Hematopoietic multipotent progenitor cell treated with erythropoietin and hydrocortisone succinate and interleukin-3 and kit ligand, for 6 days (in vitro differentiated cells): Measurements from ENCODE around the gene CRAT.

ENCODE experiments used
- DNase-seq: peaks from one replicate; pipeline ENCODE4 v3.0.0-alpha.2; 2015

Gene CRAT

DNA sequence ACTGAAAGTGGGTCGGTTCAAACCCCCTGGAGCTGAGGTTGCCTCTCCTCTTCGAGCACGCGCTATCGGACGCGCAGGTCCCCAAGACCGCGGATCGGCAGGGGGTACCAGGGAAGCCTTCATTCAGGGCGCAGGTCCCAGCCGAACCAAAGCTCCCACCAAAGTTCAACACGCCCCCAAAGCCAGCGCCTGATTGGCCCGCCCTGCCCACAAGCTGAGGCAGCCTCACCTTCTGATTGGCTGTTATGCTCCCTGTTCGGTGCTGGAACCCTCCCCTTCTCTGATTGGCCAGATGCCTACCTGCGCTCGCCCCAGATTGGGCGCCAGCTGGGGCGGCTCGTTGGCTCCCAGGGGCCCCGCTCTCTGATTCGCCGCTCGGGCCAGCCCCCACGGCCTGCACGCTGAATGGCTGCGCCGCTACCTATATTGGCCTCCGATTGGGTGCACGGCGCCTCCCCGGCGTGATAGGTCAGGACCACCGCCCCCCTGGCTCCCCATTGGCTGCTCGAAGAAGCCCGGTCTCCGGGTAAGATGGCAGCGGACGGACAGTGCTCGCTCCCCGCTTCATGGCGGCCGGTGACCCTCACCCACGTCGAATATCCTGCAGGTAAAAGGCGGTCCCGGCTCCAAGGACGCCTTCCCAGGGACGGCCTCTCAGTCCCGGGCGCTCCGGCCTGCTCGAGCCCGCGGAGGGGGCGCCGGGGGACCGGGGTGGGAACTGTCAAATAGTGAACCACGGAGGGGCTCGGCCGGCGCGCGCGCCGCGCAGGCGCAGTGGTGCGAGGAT is 29.8 kb downstream of the CRAT start, which contains the start of gene DOLPP1:
TSS of gene DOLPP1 (plus strand) at position 511 of the 787 bp plus-strand sequence. CDS start at position 532, 21 bp downstream.
- peak; percentile 99 for DNase-seq

- peak; percentile 60 for DNase-seq
Observed at GRCh38 chr9:129080298-129080600, 30.3 kb downstream of the CRAT start.

DNA sequence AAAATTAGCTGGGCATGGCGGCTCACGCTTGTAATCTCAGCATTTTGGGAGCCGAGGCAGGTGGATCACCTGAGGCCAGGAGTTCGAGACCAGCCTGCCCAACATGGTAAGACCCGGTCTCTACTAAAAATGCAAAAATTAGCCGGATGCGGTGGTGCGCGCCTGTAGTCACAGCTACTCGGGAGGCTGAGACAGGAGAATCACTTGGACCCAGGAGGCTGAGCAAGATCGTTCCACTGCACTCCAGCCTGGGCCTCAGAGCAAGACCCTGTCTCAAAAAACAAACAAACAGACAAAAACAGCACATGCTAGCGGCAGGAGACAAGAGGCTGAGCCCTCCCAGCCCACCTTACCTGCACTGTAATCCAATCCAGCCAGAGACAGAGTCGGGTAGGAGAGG is 30.8 kb downstream of the CRAT start:
- no peak for DNase-seq

DNA sequence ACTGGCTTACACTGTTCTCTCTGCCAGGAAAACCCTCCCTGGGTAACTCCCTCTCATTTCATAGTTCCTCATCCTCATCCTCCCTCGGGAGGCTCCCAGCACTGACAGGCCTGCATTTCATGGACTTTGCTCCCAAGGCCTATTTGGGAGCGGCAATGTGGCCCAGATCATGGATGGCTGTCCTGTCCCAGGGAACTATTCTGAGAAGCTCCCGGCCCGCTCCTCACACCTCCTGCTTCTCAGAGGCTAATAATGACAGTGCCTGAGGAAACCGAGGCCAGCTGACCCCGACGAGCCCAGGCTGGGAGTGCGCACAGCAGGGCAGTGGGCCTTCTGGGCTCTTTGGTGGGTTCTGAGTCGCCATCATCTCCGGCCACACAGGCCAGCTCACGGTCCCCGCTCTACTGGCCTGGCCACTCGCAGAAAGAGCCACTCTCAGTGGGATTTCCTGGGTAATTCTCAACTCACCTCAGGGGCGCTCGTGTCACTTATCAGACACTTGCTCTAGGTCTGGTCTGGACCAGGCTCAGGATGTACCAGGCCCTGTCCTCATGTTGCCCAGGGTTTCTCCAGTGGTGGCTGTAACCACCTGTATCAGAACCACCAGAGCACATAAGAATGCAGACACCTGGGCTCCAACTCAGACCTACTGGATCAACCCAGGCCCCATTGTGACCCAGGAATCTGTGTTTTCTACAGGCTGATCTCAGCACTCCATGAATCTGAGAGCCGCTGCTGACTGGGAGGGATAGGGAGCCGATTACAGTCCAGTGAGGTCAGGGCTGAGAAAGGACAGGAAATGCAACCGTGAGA is 31.7 kb downstream of the CRAT start:
- no peak for DNase-seq

- no peak for DNase-seq
Observed at GRCh38 chr9:129077236-129077635, 33.4 kb downstream of the CRAT start.

DNA sequence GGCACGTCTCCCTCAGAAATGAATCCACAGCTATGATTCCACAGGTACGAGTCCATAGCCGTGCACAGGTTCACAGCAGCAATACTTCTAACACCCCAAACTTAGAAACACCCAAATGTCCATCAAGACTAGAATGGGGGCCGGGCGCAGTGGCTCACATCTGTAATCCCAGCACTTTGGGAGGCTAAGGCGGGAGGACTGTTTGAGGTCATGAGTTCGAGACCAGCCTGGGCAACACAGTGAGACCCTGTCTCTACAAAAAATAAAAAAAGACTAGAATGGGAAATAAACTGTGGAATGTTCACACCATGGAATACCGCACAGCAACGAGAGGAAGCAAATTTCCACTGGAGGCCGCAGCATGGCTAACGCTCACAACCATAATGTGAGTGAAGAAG is 34.0 kb downstream of the CRAT start:
- no peak for DNase-seq

DNA sequence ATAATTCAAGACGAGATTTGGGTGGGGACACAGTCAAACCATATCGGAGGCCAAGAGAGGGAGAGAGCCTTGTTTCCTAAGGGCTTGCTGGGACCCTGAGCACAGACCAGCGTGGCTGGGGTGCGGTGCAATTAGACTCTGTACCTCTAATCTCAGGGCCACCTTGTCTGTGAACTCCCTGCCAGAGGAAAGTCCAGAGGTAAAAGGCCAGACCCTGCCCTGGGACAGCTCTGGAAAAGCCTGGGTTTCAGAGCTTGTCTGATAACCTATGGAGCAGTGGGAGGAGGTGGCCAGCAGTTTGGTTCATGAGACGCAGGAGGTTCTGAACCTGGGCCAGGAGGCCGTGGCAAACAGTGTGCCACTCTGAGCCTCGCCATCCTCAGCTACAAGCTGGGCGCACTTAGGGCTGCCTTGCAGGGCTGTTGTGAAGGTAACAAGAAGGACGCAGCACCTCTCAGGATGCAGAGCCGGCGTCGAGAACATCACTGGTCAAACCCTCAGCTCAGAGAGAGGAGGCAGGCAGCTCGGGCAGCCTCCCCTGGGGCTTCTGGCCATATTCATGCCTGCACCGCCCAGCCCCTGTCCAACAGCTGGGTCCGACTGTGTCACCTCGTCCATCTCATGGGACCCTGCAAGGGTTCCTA is 34.5 kb downstream of the CRAT start:
- DNase-seq = no peak

GRCh38 chr9:129074106-129074505 is 36.5 kb downstream of the CRAT start:
- DNase-seq = no peak

DNA sequence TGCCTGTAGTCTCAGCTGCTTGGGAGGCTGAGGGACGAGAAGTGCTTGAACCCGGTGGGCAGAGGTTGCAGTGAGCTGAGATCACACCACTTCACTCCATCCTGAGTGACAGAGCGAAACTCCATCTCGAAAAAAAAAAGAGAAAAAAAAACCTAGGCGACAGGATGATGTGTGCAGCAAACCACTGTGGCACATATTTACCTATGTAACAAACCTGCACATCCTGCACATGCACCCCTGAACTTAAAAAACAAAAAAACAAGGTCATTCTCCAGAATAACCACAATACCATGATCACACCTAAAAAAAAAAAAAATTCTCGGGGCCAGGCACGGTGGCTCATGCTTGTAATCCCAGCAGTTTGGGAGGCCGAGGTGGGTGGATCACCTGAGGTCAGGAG is 37.2 kb downstream of the CRAT start:
- DNase-seq = no peak

DNA sequence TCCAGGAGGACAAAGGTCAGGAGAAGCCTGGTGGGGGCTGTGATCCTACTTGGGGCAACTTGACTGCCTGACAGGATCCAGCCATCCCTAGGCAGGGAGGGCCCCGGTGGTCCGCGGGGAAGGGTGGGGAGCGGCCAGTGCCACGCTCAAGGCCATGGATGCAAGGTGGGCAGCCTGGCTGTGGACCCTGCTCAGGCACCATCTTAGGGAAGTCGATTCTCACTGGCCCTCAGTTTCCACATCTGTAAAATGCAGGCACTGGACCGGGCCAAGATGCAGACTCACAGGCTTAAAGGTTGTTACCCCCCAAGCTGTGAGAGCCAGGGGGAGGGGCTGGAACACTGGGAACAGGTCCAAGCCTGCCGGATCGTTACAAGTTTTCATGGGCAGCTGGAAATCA is 38.4 kb downstream of the CRAT start:
- peak; percentile 44 for DNase-seq

- DNase-seq = peak; percentile 73
Observed at GRCh38 chr9:129071526-129072126, 39.0 kb downstream of the CRAT start.

DNA sequence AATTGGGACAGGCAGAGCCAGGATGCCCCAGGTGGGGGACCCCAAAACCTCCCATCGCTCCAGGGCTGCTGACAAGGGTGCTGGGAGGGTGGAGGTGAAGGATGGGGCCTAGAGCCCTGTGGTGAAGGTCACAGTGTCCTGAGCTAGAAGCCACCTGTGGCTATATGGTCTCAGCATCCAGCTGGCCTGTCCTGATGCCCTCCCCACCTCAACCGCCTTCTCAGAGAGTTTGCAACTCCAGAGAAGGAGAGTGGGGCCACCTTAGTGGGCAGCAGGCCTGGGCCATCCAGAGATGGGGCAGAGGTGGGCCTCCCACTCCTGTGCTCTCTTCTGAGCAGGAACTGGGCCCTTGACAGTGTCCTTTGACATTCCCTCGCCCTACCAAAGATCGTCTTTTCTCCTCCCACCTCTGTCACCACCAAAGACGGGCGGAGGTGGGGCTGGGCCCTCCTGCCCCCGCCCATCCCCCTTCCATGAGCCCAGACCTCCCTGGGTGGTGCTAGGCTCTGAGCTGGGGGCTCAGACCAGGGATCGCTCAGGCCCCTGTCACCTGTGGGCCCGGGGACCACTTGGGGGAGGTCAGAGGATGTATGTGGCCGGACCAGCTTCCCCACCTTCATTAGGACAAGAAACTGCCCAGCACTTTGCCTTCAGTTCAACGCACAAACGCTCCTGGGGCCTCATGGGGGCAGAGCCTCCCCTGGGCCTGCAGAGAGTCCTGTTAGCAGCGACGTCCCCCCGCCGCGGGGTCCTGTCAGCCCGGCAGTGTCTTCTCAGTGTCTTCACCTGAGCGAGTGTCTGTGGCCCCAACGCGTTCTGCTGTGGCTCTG is 39.7 kb downstream of the CRAT start:
- DNase-seq = peak; percentile 79

DNA sequence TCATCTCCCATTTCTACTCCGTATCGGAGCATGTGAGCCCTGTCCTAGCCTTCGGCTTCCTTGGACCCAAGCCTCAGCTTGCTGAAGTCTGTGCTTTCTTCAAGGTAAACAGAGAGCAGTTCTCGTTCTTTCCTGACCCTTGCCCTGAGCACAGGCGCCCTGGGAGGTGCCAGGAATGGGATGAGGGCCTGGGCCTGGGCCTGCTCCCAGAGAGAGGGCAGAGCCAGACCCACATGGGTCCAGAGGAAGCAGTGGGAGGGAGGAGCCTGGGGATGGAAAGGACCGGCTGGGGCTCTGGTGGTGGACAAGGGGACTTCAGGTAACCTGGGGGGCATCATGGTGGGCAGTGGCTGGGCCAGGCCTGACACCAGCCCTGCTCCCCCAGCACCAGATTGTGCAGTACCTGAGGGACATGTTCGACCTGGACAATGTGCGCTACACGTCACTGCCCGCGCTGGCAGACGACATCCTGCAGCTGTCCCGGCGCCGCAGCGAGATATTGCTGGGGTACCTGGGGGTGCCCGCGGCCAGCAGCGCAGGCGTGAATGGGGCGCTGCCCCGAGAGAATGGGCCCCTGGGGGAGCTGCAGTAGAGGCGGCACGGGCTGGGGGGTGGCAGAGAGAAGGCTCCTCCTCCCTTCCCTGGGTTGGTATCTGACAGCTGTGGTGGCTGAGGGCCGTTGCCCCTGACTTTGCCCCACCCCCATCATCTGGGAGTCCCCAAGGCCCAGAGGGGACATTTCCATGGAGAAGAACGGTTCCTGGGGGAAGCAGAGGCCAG is 40.5 kb downstream of the CRAT start:
- DNase-seq = peak; percentile 94

DNA sequence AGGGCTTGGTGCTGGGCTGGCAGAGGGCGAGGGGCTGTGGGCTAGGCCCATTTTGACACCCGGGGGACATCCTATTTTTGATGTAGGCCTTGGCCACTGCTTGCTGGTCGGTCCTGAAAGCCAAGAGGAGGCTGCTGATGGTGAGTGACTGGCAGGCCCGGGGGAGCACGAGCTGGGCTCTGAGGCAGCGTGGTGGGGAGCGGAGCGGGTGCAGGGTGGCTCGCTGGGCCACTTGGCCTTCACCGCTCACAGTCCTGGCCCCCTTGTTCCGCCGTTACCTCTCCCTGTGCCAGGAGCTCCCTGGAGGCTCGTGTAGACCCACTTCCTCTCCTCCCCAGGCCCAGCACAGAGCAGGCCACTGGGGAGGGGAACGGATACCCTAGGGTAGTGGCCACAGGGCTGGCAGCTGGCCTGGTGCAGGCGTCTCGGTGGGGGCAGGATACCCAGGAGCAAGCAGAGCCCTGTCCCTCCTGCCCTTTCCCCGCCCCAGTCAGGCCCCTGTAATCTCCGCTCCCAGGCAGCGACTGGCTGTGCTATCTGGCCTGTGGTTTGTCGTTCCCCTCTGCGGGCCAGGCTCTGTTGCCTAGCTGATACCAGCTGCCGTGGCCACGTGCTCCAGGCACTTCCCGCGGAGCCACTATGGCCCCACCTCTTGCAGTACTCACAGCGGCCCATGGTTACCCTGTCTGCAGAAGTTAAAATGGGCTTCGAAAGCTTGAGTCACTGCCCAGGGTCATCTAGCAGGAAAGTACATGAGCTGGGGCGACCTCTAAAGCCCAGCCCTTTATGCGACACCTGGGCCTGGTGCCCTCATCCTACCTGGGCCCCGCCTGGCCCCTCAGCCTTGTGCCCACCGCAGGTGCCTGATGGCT is 41.4 kb downstream of the CRAT start:
- peak; percentile 99 for DNase-seq

DNA sequence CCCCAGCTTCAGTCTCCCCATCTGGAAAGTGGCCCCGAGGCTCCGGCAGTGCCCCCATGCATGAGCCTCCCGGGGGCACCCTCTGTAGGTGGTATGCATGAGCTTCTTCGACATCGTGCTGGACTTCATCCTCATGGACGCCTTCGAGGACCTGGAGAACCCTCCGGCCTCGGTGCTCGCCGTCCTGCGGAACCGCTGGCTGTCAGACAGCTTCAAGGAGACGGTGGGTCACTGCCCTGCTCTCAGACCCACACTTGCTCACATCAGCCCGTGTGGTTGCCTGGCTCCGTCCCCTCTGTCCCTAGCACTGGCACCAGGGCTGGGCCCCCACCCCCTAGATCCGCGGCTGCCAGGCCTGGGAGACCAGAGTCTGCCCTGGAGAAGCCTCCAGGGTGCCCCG is 42.5 kb downstream of the CRAT start:
- DNase-seq = no peak

DNA sequence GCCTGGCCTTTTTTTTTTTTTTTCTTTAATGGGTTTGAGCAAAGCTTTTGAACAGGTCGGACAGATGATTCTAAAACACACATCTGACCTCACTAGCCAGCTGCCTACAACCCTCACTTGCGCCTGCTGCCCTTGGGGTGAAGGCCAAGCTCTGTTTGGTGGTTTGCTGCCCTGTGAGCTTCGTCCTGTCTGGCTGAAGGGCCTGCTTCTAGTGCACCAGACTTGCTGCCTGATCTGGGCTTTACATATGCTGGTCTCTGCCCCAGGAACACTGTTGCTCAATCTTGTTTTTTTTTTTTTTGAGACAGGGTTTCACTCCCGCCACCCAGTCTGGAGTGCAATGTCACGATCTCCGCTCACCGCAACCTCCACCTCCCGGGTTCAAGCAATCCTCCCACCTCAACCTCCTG is 46.1 kb downstream of the CRAT start:
- DNase-seq = no peak

GRCh38 chr9:129063061-129063460 is 47.5 kb downstream of the CRAT start:
- no peak for DNase-seq

DNA sequence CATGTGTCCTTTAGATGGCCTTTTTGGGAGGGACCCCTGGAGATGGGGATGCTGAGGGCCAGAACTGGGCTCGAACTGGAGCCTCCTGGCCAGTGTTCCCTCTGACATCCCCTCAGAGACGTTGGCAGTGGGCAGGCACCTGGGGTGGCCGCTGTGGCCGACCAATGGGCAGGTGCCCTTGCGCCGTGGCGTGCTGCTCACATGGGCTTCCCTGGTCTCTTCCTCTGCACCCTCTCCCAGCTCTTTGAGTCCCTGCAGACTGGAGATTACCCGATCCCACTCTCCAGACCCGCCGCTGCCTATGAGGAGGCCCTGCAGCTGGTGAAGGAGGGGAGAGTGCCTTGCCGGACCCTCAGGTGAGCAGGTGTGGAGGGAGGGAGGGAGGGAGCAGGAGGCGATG is 49.6 kb downstream of the CRAT start:
- no peak for DNase-seq

DNA sequence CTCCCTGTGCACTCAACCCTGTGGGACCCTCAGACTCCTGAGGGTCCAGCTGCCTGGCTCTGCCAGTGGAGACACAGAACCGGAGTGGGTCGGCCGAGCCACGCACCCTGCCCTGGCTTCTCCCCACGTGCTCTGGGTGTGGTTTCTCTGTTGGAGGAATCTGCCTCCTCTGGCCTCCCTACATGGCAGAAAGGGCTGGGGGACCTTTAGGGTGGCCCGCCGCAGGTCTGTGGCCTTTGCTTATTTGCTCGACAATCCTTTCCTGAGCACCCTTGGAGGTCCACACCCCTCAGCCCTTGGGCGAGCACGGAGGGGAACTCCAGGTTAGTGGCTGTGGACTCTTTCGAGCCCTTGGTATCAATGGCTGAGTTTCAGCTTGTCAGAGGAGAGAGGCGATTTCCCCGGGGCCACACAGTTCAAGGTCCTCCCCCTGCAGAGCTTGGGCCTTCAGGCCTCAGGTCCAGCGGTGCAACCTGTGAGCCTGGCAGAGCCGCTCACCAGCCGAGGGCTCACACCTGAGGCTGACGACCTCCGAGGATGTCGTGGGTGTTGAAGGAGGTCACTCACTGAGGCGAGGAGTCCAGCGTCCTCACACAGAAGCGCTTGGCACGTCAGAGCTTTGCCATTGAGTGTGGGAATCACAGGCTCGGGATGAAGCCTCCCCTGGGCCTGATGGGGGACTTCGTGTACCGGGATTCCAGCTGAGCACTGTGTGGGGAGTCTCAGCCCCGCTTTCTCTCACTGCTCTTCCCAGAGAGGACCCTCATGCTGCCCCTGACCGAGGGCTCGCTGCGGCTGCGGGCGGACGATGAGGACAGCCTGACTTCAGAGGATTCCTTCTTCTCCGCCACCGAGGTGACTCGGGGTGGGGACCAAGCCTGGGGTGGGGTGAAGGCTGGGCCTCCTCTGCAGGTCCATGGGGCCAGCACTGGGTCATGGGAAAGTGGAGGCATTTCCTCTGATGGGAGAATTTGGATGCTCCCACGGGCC is 50.5 kb downstream of the CRAT start:
- DNase-seq = no peak
